Gastroesophageal sphincter (tissue), 4 donors: Measurements from ENCODE around the gene PSMG4. TPM values are rescaled to one million over a fixed set of nuclear protein-coding genes. Genes with fewer than 3 reads are reported as not detected.

Source experiments
- ATAC-seq: fragments of 150-250 bp; one replicate; pipeline ENCODE4 v1.9.1; 2016; ENCODE audit warnings: mild to moderate bottlenecking, moderate library complexity
- H3K27ac ChIP-seq, 4 donors: fragments of 200-600 bp; sonication (generic) in 3 of 4; 1 replicate in 3 of 4; 2 replicates in 1 of 4; pipeline ENCODE4 v1.5.1; 2016 to 2019
- H3K27me3 ChIP-seq: fragments of 200-600 bp; sonication (generic); one replicate; pipeline ENCODE4 v1.5.1; 2019
- H3K36me3 ChIP-seq, 2 donors: fragments of 200-600 bp; sonication (generic); one replicate each; pipeline ENCODE4 v1.5.1; 2019; ENCODE audit warnings: control low read depth in 1 of 2
- H3K4me1 ChIP-seq, 3 donors: fragments of 200-600 bp; sonication (generic); 1 replicate in 2 of 3; 2 replicates in 1 of 3; pipeline ENCODE4 v1.5.1; 2016 to 2019; ENCODE audit warnings: control low read depth in 2 of 3
- H3K4me3 ChIP-seq, 2 donors: fragments of 200-600 bp; sonication (generic); one replicate each; pipeline ENCODE4 v1.5.1; 2019; ENCODE audit warnings: mild to moderate bottlenecking in 1 of 2, moderate library complexity in 1 of 2
- H3K9me3 ChIP-seq, 3 donors: fragments of 200-600 bp; sonication (generic); one replicate each; pipeline ENCODE4 v1.5.1; 2017 to 2019; ENCODE audit warnings: control low read depth in 2 of 3
- CTCF ChIP-seq, 4 experiments: fragments of 200-600 bp in 2 of 4; fragments of 450-650 bp in 2 of 4; sonication (generic) in 1 of 4; IDR thresholded peaks; one replicate each; pipeline ENCODE4 v1.5.1; 2017 to 2019; ENCODE audit warnings: antibody characterized with exemption in 4 of 4, mild to moderate bottlenecking in 2 of 4, moderate library complexity in 2 of 4
- EP300 ChIP-seq: sonication (generic); formaldehyde crosslinking; IDR thresholded peaks from one replicate; pipeline ENCODE4 v1.6.1; 2017; ENCODE audit warnings: antibody characterized with exemption, mild to moderate bottlenecking
- POLR2A ChIP-seq, 2 donors: fragments of 450-650 bp; IDR thresholded peaks; one replicate each; pipeline ENCODE4 v1.6.1; 2017; ENCODE audit warnings: antibody characterized with exemption in 2 of 2, mild to moderate bottlenecking in 2 of 2, moderate library complexity in 1 of 2
- POLR2AphosphoS5 ChIP-seq: sonication (generic); formaldehyde crosslinking; IDR thresholded peaks from one replicate; pipeline ENCODE4 v1.6.1; 2017; ENCODE audit warnings: antibody characterized with exemption
- WGBS, 2 donors: methylation state at CpG; one replicate each; pipeline ENCODE4 v1.1.5; 2018; ENCODE audit warnings: low coverage in 1 of 2; 5-methylcytosine and 5-hydroxymethylcytosine counted together
- total RNA-seq, 4 donors: library from RNA; depleted of rRNA; stranded (reverse); fragments of >200 nt; gene quantifications; one replicate each; pipeline ENCODE4 v1.1.0, GENCODE V29; 2016

The PSMG4 gene
- total RNA-seq, 4 donors from 2014 or later, result 23.6 to 37.8 (median 29.5) TPM

GRCh38 chr6:3285049-3285639 lies 26.4 kb downstream of the PSMG4 start:
- H3K9me3 ChIP-seq, result no peaks in the 10 kb centered on the region
- no peaks in the 10 kb centered on the region for H3K27me3 ChIP-seq
- H3K4me1 ChIP-seq, result peaks cover 0 to 39% (median 16%) of the 10 kb centered on the region in 3 donors
- no peak for TF ChIP-seq EP300
- no peak for TF ChIP-seq POLR2A (IDR thresholded peaks at IDR 0.05)
- TF ChIP-seq POLR2AphosphoS5, result no peak
- no peak for TF ChIP-seq CTCF (IDR thresholded peaks at IDR 0.05)
- WGBS, 2 donors, result no CpG with 5 or more reads among the region's 19 CpGs
- H3K27ac ChIP-seq, result no peak overlapping the region
- H3K36me3 ChIP-seq, result peaks cover 0 to 26% of the 10 kb centered on the region in 2 donors
- no peak for ATAC-seq
- no peak overlapping the region for H3K4me3 ChIP-seq

- H3K4me3 ChIP-seq, result no peak overlapping the region
- H3K27me3 ChIP-seq, result no peaks in the 10 kb centered on the region
- peaks cover 0 to 32% of the 10 kb centered on the region in 2 donors for H3K36me3 ChIP-seq
- 75% methylated on average over 4 of the region's 14 CpGs; no CpG with 5 or more reads in 1 of the 2 donors for WGBS, 2 donors
- H3K9me3 ChIP-seq, result no peaks in the 10 kb centered on the region
- TF ChIP-seq EP300 (no peak), POLR2A (IDR thresholded peaks at IDR 0.05) (no peak), CTCF (IDR thresholded peaks at IDR 0.05) (no peak), POLR2AphosphoS5 (no peak)
- H3K4me1 ChIP-seq, result peaks cover 0 to 39% (median 16%) of the 10 kb centered on the region in 3 donors
- no peak overlapping the region for H3K27ac ChIP-seq
- no peak for ATAC-seq
These were observed 27.0 kb downstream of the PSMG4 start for GRCh38 chr6:3285732-3286131.

- Histone ChIP-seq H3K27me3 (no peaks in the 10 kb centered on the region), H3K27ac (no peak overlapping the region), H3K9me3 (no peaks in the 10 kb centered on the region), H3K36me3 (peaks cover 0 to 33% of the 10 kb centered on the region in 2 donors), H3K4me1 (peaks cover 0 to 31% (median 12%) of the 10 kb centered on the region in 3 donors), H3K4me3 (no peak overlapping the region)
- no peak for ATAC-seq
- WGBS, 2 donors, result no CpG with 5 or more reads among the region's 24 CpGs
- no peak for TF ChIP-seq EP300
- TF ChIP-seq CTCF (IDR thresholded peaks at IDR 0.05), result no peak
- TF ChIP-seq POLR2AphosphoS5, result no peak
- TF ChIP-seq POLR2A (IDR thresholded peaks at IDR 0.05), result no peak
These were observed 28.0 kb downstream of the PSMG4 start for GRCh38 chr6:3286641-3287171.

- H3K4me3 ChIP-seq, result no peak overlapping the region
These were observed 28.6 kb downstream of the PSMG4 start for GRCh38 chr6:3287308-3287707.

More at GRCh38 chr6:3287308-3287707, 28.6 kb downstream of the PSMG4 start:
- Histone ChIP-seq H3K36me3 (peaks cover 0 to 38% of the 10 kb centered on the region in 2 donors), H3K27me3 (no peaks in the 10 kb centered on the region), H3K4me1 (peaks cover 0 to 25% (median 6%) of the 10 kb centered on the region in 3 donors), H3K9me3 (no peaks in the 10 kb centered on the region), H3K27ac (no peak overlapping the region)
- WGBS, 2 donors, result 61 to 80% methylated on average over 1 to 7 of the region's 9 CpGs
- ATAC-seq, result no peak
- TF ChIP-seq CTCF (IDR thresholded peaks at IDR 0.05) (no peak), POLR2A (IDR thresholded peaks at IDR 0.05) (no peak), POLR2AphosphoS5 (no peak)
